ENCODE results near the gene KIAA1671. TPM values are rescaled to one million over a fixed set of nuclear protein-coding genes. Genes with fewer than 3 reads are reported as not detected.

The KIAA1671 gene
- polyA plus RNA-seq, 1 donor (not counting 4 experiments of a cell fraction or from before 2014, with no cell fraction given) = 17.4 TPM

- Histone ChIP-seq H3K4me3 (ENCODE audit: control insufficient read depth in 2 of 3, extremely low read depth in 1 of 3, insufficient read depth in 2 of 3, low read depth in 1 of 3, low read length in 3 of 3) (no peak overlapping the region), H3K36me3 (ENCODE audit: control insufficient read depth in 2 of 2, extremely low read depth in 1 of 2, insufficient read depth in 2 of 2, low read length in 2 of 2) (peaks cover 20 to 27% of the 10 kb centered on the region in 2 experiments), H3K9me3 (ENCODE audit: control insufficient read depth, low read depth, low read length) (no peaks in the 10 kb centered on the region), H3K27me3 (ENCODE audit: control insufficient read depth, extremely low read depth, insufficient read depth, low read length) (no peaks in the 10 kb centered on the region), H3K79me2 (ENCODE audit: control insufficient read depth, insufficient read depth, low read length) (no peaks in the 10 kb centered on the region), H3K27ac (ENCODE audit: control insufficient read depth, insufficient read depth, low read length) (no peak overlapping the region), H3K9me1 (ENCODE audit: control insufficient read depth, extremely low read depth, insufficient read depth, low read length) (peaks cover 2% of the 10 kb centered on the region), H2AFZ (ENCODE audit: control insufficient read depth, low read length) (no peak overlapping the region), H3K4me2 (ENCODE audit: control insufficient read depth, extremely low read depth, insufficient read depth, low read depth, low read length) (no peak overlapping the region), H4K20me1 (ENCODE audit: control insufficient read depth, extremely low read depth, insufficient read depth, low read length) (peaks cover 3% of the 10 kb centered on the region), H3K4me1 (ENCODE audit: control insufficient read depth, extremely low read depth, insufficient read depth, low read length) (no peaks in the 10 kb centered on the region), H3K9ac (ENCODE audit: control insufficient read depth, extremely low read depth, insufficient read depth, low read length) (no peak overlapping the region)
- dilution Hi-C loops (cut with MboI; ENCODE audit: extremely low pct_ligation_motif_present, low sequenced_read_pairs) = no loop called here
- FAIRE-seq (no peak), DNase-seq (ENCODE audit: low read depth, low spot score) (no peak)
- no peak for TF ChIP-seq EZH2 (IDR thresholded peaks at IDR 0.05; ENCODE audit: low read length)
- TF ChIP-seq CTCF (optimal IDR thresholded peaks at IDR 0.05 in 1 of 3, IDR thresholded peaks at IDR 0.05 in 1 of 3, conservative IDR thresholded peaks at IDR 0.05 in 1 of 3; ENCODE audit: extremely low read depth in 1 of 3, insufficient read depth in 2 of 3, low read length in 3 of 3) = no peak
These were observed 244.8 kb downstream of the KIAA1671 start for GRCh38 chr22:25197340-25197739.

GRCh38 chr22:25199731-25200520 is 247.4 kb downstream of the KIAA1671 start, which contains the start of gene CRYBB3:
Gene CRYBB3, plus strand, starts transcription at chr22:25199858. Its CDS starts 1,539 bp downstream, at chr22:25201397.
- Histone ChIP-seq H3K79me2 (ENCODE audit: control insufficient read depth, insufficient read depth, low read length) (no peaks in the 10 kb centered on the region), H3K36me3 (ENCODE audit: control insufficient read depth in 2 of 2, extremely low read depth in 1 of 2, insufficient read depth in 2 of 2, low read length in 2 of 2) (peaks cover 9 to 11% of the 10 kb centered on the region in 2 experiments), H3K27ac (ENCODE audit: control insufficient read depth, insufficient read depth, low read length) (no peak within 1 kb of the TSS), H2AFZ (ENCODE audit: control insufficient read depth, low read length) (no peak within 1 kb of the TSS), H3K9me3 (ENCODE audit: control insufficient read depth, low read depth, low read length) (no peaks in the 10 kb centered on the region), H3K4me3 (ENCODE audit: control insufficient read depth in 2 of 3, extremely low read depth in 1 of 3, insufficient read depth in 2 of 3, low read depth in 1 of 3, low read length in 3 of 3) (no peak within 1 kb of the TSS), H4K20me1 (ENCODE audit: control insufficient read depth, extremely low read depth, insufficient read depth, low read length) (peaks cover 3% of the 10 kb centered on the region), H3K9me1 (ENCODE audit: control insufficient read depth, extremely low read depth, insufficient read depth, low read length) (no peaks in the 10 kb centered on the region), H3K27me3 (ENCODE audit: control insufficient read depth, extremely low read depth, insufficient read depth, low read length) (no peaks in the 10 kb centered on the region), H3K9ac (ENCODE audit: control insufficient read depth, extremely low read depth, insufficient read depth, low read length) (no peak within 1 kb of the TSS), H3K4me1 (ENCODE audit: control insufficient read depth, extremely low read depth, insufficient read depth, low read length) (no peaks in the 10 kb centered on the region), H3K4me2 (ENCODE audit: control insufficient read depth, extremely low read depth, insufficient read depth, low read depth, low read length) (no peak within 1 kb of the TSS)
- TF ChIP-seq EZH2 (IDR thresholded peaks at IDR 0.05; ENCODE audit: low read length) = no peak
- no peak for TF ChIP-seq CTCF (optimal IDR thresholded peaks at IDR 0.05 in 1 of 3, IDR thresholded peaks at IDR 0.05 in 1 of 3, conservative IDR thresholded peaks at IDR 0.05 in 1 of 3; ENCODE audit: extremely low read depth in 1 of 3, insufficient read depth in 2 of 3, low read length in 3 of 3)
- dilution Hi-C loops (cut with MboI; ENCODE audit: extremely low pct_ligation_motif_present, low sequenced_read_pairs) = no loop called here
- DNase-seq (ENCODE audit: low read depth, low spot score) = no peak
- FAIRE-seq = no peak

Measured in keratinocyte (primary cell).